Measurements from ENCODE around the gene RPL13A. TPM values are rescaled to one million over a fixed set of nuclear protein-coding genes. Genes with fewer than 3 reads are reported as not detected.
A peak's percentile ranks its signal among the peaks of the same experiment; 100 is the strongest.

The RPL13A gene
- total and polyA plus RNA-seq, 2 experiments from 2014 or later, result 2,105 to 2,412 TPM

DNA sequence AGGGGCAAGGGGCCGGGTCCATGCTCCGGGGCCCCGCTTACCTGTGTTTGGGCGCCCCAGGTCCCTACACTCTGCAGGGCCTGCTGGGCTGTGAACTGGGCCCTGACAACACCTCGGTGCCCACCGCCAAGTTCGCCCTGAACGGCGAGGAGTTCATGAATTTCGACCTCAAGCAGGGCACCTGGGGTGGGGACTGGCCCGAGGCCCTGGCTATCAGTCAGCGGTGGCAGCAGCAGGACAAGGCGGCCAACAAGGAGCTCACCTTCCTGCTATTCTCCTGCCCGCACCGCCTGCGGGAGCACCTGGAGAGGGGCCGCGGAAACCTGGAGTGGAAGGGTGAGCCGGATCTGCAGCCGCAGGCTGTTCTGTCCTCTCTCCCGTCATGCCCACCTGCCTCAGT is 26.7 kb downstream of the RPL13A start:
- peaks cover 11% of the 10 kb centered on the region; the same call in 1 of the 2 replicates for H3K79me2 ChIP-seq (replicated peaks; ENCODE audit: insufficient read depth)
- peaks cover 3% of the 10 kb centered on the region; the same call in 1 of the 2 replicates for H4K20me1 ChIP-seq (replicated peaks; ENCODE audit: insufficient read depth)
- ATAC-seq (peak; percentile 5), DNase-seq (ENCODE audit: low spot score) (no peak)
- no peak overlapping the region for H2AFZ ChIP-seq
- peaks cover 16% of the 10 kb centered on the region for H3K27me3 Mint-ChIP-seq (ENCODE audit: insufficient read depth, low read depth, poor library complexity)
- H3F3A ChIP-seq (replicated peaks; ENCODE audit: low read depth), result peaks cover 24% of the 10 kb centered on the region; the same call in 1 of the 2 replicates
- H3K9me3 Mint-ChIP-seq, result no peaks in the 10 kb centered on the region; the same call in 2 of the 3 replicates
- peaks cover 14% of the 10 kb centered on the region for H3K36me3 Mint-ChIP-seq (ENCODE audit: low read depth)
- H3K4me2 ChIP-seq, result peak overlapping the region; percentile 94
- no peak overlapping the region for H3K27ac Mint-ChIP-seq
- peak overlapping the region; percentile 89 for H3K4me3 Mint-ChIP-seq
- no peak overlapping the region; the same call in 1 of the 2 replicates for H3K27ac ChIP-seq (ENCODE audit: low read depth)
- H3K36me3 ChIP-seq (ENCODE audit: insufficient read depth), result peaks cover 5% of the 10 kb centered on the region
- no peaks in the 10 kb centered on the region for H3K9me2 ChIP-seq (ENCODE audit: insufficient read depth)
- H3K4me1 Mint-ChIP-seq, result peaks cover 16% of the 10 kb centered on the region
- H3K4me1 ChIP-seq (ENCODE audit: insufficient read depth), result peaks cover 21% of the 10 kb centered on the region
- TF ChIP-seq ZNF114 (CRISPR knock-in tag; IDR thresholded peaks at IDR 0.05), result no peak
- no peak for TF ChIP-seq EZH2 (IDR thresholded peaks at IDR 0.05; ENCODE audit: low read depth, unreplicated experiment)
- TF ChIP-seq STAT1 (IDR thresholded peaks at IDR 0.05; ENCODE audit: unreplicated experiment), result no peak
- TF ChIP-seq, protein P1, sequence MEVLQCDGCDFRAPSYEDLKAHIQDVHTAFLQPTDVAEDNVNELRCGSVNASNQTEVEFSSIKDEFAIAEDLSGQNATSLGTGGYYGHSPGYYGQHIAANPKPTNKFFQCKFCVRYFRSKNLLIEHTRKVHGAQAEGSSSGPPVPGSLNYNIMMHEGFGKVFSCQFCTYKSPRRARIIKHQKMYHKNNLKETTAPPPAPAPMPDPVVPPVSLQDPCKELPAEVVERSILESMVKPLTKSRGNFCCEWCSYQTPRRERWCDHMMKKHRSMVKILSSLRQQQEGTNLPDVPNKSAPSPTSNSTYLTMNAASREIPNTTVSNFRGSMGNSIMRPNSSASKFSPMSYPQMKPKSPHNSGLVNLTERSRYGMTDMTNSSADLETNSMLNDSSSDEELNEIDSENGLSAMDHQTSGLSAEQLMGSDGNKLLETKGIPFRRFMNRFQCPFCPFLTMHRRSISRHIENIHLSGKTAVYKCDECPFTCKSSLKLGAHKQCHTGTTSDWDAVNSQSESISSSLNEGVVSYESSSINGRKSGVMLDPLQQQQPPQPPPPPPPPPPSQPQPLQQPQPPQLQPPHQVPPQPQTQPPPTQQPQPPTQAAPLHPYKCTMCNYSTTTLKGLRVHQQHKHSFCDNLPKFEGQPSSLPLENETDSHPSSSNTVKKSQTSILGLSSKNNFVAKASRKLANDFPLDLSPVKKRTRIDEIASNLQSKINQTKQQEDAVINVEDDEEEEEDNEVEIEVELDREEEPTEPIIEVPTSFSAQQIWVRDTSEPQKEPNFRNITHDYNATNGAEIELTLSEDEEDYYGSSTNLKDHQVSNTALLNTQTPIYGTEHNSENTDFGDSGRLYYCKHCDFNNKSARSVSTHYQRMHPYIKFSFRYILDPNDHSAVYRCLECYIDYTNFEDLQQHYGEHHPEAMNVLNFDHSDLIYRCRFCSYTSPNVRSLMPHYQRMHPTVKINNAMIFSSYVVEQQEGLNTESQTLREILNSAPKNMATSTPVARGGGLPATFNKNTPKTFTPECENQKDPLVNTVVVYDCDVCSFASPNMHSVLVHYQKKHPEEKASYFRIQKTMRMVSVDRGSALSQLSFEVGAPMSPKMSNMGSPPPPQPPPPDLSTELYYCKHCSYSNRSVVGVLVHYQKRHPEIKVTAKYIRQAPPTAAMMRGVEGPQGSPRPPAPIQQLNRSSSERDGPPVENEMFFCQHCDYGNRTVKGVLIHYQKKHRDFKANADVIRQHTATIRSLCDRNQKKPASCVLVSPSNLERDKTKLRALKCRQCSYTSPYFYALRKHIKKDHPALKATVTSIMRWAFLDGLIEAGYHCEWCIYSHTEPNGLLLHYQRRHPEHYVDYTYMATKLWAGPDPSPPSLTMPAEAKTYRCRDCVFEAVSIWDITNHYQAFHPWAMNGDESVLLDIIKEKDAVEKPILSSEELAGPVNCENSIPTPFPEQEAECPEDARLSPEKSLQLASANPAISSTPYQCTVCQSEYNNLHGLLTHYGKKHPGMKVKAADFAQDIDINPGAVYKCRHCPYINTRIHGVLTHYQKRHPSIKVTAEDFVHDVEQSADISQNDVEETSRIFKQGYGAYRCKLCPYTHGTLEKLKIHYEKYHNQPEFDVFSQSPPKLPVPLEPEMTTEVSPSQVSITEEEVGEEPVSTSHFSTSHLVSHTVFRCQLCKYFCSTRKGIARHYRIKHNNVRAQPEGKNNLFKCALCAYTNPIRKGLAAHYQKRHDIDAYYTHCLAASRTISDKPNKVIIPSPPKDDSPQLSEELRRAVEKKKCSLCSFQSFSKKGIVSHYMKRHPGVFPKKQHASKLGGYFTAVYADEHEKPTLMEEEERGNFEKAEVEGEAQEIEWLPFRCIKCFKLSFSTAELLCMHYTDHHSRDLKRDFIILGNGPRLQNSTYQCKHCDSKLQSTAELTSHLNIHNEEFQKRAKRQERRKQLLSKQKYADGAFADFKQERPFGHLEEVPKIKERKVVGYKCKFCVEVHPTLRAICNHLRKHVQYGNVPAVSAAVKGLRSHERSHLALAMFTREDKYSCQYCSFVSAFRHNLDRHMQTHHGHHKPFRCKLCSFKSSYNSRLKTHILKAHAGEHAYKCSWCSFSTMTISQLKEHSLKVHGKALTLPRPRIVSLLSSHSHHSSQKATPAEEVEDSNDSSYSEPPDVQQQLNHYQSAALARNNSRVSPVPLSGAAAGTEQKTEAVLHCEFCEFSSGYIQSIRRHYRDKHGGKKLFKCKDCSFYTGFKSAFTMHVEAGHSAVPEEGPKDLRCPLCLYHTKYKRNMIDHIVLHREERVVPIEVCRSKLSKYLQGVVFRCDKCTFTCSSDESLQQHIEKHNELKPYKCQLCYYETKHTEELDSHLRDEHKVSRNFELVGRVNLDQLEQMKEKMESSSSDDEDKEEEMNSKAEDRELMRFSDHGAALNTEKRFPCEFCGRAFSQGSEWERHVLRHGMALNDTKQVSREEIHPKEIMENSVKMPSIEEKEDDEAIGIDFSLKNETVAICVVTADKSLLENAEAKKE (CRISPR knock-in tag; IDR thresholded peaks at IDR 0.05), result no peak
- peak overlapping the region; percentile 79 for H3K4me3 ChIP-seq
- H3K27me3 ChIP-seq (ENCODE audit: insufficient read depth), result no peaks in the 10 kb centered on the region

DNA sequence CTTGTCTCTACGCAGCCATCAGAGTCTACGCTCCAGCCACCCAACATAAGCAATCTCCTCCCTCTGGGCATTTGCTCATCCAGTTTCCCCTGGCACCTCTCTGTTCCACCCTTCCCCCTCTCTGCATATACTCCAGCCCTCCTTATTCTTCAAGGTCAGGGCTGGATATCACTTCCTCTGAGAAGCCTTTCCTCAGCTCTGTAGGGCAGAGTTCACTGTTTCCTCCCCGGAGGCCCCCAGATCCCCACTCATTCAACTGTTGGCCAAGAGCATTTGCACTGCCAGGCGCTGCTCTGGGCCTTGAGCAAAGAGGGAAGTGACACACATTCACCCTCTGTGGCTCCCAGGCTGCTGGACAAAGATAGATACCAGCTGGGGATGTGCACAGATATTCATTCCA is 28.4 kb downstream of the RPL13A start:
- peaks cover 23% of the 10 kb centered on the region for H3K36me3 Mint-ChIP-seq (ENCODE audit: low read depth)
- no peak overlapping the region for H3K4me2 ChIP-seq
- no peaks in the 10 kb centered on the region for H3K9me2 ChIP-seq (ENCODE audit: insufficient read depth)
- H3K36me3 ChIP-seq (ENCODE audit: insufficient read depth), result peaks cover 5% of the 10 kb centered on the region
- H3K9me3 Mint-ChIP-seq, result no peaks in the 10 kb centered on the region; the same call in 2 of the 3 replicates
- DNase-seq (ENCODE audit: low spot score), result no peak
- TF ChIP-seq EZH2 (IDR thresholded peaks at IDR 0.05; ENCODE audit: low read depth, unreplicated experiment) (no peak), ZNF114 (CRISPR knock-in tag; IDR thresholded peaks at IDR 0.05) (no peak), ZNF331 (CRISPR knock-in tag; IDR thresholded peaks at IDR 0.05; ENCODE audit: low read depth) (no peak), CREB1 (CRISPR knock-in tag; IDR thresholded peaks at IDR 0.05; ENCODE audit: low read depth) (no peak)
- TF ChIP-seq, protein P2, sequence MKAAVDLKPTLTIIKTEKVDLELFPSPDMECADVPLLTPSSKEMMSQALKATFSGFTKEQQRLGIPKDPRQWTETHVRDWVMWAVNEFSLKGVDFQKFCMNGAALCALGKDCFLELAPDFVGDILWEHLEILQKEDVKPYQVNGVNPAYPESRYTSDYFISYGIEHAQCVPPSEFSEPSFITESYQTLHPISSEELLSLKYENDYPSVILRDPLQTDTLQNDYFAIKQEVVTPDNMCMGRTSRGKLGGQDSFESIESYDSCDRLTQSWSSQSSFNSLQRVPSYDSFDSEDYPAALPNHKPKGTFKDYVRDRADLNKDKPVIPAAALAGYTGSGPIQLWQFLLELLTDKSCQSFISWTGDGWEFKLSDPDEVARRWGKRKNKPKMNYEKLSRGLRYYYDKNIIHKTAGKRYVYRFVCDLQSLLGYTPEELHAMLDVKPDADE (IDR thresholded peaks at IDR 0.05), result no peak
- H3K4me1 Mint-ChIP-seq, result peaks cover 16% of the 10 kb centered on the region
- peaks cover 11% of the 10 kb centered on the region; the same call in 1 of the 2 replicates for H3K79me2 ChIP-seq (replicated peaks; ENCODE audit: insufficient read depth)
- no peaks in the 10 kb centered on the region for H3K27me3 ChIP-seq (ENCODE audit: insufficient read depth)
- ATAC-seq, result no peak
- peaks cover 25% of the 10 kb centered on the region; the same call in 1 of the 2 replicates for H3F3A ChIP-seq (replicated peaks; ENCODE audit: low read depth)
- H2AFZ ChIP-seq, result no peak overlapping the region
- peaks cover 10% of the 10 kb centered on the region for H4K20me1 ChIP-seq (replicated peaks; ENCODE audit: insufficient read depth)
- no peak overlapping the region; the same call in 2 of the 3 replicates for H3K4me3 Mint-ChIP-seq
- H3K27ac Mint-ChIP-seq, result no peak overlapping the region
- H3K27ac ChIP-seq (ENCODE audit: low read depth), result no peak overlapping the region
- no peak overlapping the region for H3K4me3 ChIP-seq
- H3K4me1 ChIP-seq (ENCODE audit: insufficient read depth), result peaks cover 21% of the 10 kb centered on the region
- H3K27me3 Mint-ChIP-seq (ENCODE audit: insufficient read depth, low read depth, poor library complexity), result peaks cover 16% of the 10 kb centered on the region

All from GM23338 (cell line).